ENCODE measurements around the gene CEBPG. TPM values are rescaled to one million over a fixed set of nuclear protein-coding genes. Genes with fewer than 3 reads are reported as not detected.

The CEBPG gene
- total RNA-seq, 1 donor from 2014 or later = 21.2 TPM

DNA sequence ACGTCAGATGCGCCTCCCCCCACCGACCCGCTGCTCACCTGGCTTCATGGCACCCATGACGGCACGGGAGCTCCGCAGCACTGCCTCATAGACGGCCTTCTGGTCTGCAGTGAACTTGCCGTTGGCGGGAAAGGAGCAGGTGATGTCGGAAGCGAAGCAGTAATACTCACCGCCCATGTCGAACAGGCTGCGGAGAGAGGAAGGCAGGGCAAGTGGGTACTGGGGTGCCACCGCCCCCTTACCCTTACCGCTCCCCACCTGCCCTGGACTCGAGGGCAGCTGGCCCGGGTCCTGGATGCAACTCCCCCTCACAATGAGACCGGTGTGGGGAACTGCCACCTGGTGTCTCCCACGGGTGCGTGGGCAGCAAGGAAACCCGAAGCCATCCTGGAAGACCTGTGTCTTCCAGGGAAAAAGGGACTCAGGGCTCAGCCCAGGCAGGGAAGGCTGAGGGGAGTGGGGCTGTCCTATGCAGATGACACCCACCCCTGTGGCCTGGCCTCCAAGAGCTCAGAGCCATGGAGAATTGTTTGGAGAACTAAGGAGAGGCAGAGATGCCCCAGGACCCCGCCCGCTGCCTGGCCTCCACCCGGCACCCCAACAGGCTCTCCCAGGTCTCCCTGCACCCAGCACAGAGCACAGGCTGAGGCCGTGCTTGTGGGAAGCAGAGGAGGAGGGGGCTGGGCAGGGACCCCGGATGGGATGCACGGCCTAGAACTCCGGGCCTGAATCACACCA lies 28.3 kb downstream of the CEBPG start:
- peak; percentile 55 for DNase-seq (ENCODE audit: low spot score)
- no peak for ATAC-seq
- intact Hi-C loops (cut with DNase I) = loop anchor here (10.0 kb wide), 1 partner anchor 97 kb away; the partner anchor contains the start of gene CEBPA

GRCh38 chr19:33402421-33403220 lies 29.1 kb downstream of the CEBPG start:
- no peak for ATAC-seq
- peak; percentile 52 for DNase-seq (ENCODE audit: low spot score)
- intact Hi-C loops (cut with DNase I) = loop anchor here (10.0 kb wide), 1 partner anchor 98 kb away; the partner anchor contains the start of gene CEBPA

GRCh38 chr19:33403221-33403972 lies 29.9 kb downstream of the CEBPG start:
- DNase-seq (ENCODE audit: low spot score) = peak; percentile 51
- no peak for ATAC-seq
- intact Hi-C loops (cut with DNase I) = loop anchor here (10.0 kb wide), 1 partner anchor 99 kb away; the partner anchor contains the start of gene CEBPA

- ATAC-seq (no peak), DNase-seq (ENCODE audit: low spot score) (peak; percentile 42)
- intact Hi-C loops (cut with DNase I) = loop anchor here (10.0 kb wide), 1 partner anchor 99 kb away; the partner anchor contains the start of gene CEBPA
Observed at GRCh38 chr19:33403973-33404304, 30.4 kb downstream of the CEBPG start.

DNA sequence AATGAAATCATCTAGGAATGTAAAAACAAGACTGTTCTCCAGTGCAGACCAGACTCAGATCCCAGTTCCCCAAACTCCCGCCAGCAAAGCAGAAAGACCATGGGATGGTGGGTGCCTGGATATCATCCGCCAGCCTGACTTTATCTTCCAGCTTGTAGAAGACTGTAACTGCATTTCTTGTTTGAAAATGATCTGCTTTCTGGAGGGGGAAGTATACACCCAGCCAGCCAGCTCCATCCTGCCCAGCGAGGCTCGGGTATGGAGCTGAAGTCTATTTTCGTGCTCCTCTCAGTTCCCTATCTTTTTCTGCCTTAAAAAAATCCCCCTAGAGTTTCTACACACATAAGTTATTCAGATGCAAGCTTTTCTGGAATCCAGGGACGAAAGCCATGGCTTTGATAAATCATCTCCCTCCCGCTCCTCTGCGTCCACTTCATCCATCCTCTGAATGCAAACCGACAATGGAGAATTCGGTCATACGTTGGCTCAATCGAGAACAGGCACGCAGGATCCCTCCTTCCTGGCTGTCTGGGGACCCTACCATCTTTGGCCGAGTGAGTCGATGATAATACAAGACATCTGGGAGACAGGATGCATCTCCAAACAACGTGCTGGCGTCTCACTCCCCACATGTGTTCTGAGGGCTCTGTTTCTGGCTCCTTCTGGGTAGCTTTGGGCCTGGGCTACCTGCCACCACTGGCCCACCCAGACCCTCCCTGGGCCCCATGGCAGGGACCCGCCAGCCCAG lies 31.2 kb downstream of the CEBPG start:
- peak; percentile 3 for ATAC-seq
- intact Hi-C loops (cut with DNase I) = loop anchor here (5.0 to 10.0 kb wide), 2 partner anchors 100 to 167 kb away; partner anchors contain the start of gene CEBPA
- peak; percentile 53 for DNase-seq (ENCODE audit: low spot score)

DNA sequence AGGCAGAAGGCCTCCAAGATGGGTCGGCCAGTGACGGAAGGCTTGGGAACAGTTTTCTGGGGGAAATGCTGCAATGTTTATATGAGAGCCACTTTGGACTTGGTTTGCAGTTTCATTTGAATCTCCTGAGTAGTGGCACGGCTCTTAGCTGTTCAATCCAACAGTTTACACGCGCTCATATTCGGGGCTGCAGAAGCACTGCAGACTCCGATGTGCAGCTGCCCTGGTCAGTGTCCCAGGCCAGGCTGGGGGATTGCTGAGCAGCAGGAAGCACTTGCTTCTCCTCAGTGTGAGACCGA lies 31.7 kb downstream of the CEBPG start:
- no peak for DNase-seq (ENCODE audit: low spot score)
- ATAC-seq = peak; percentile 17
- intact Hi-C loops (cut with DNase I) = loop anchor here (5.0 to 10.0 kb wide), 2 partner anchors 100 to 168 kb away; partner anchors contain the start of gene CEBPA

- intact Hi-C loops (cut with DNase I) = loop anchor here (5.0 to 10.0 kb wide), 2 partner anchors 101 to 169 kb away; partner anchors contain the start of gene CEBPA
- peak; percentile 27 for ATAC-seq
Observed at GRCh38 chr19:33405553-33406461, 32.3 kb downstream of the CEBPG start.

DNA sequence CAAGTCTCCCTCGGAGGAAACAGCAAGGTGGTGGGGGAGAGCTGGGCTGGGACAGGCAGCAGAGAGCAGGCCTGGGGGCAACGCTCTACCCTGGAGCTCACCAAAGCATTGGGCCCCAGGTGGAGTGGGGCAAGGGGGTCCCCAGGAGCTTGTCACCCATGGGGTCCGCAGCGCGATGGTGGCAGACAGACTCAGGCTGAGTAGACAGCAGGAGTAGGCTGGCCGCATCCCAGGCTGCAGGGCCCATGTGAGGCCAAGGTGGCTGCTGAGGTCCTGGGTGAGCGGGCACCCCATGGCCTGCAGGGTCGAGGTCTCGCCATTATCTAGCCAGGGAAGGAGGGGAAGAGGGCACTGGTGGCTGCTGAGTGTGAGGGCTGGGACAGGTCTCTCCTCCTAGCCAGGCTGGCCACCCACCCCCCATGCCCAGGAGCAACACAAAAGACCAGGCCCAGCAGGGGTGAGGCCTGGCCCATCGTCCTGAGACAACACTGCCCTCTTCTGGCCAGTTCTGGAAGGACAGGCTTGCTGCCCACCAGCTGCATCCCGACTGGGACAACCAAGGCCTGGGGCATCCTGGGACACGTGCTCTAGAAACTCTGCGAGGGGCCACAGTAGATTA lies 33.1 kb downstream of the CEBPG start:
- DNase-seq (ENCODE audit: low spot score) (peak; percentile 90), ATAC-seq (peak; percentile 79)
- intact Hi-C loops (cut with DNase I) = loop anchor here (5.0 to 10.0 kb wide), 2 partner anchors 102 to 169 kb away; partner anchors contain the start of gene CEBPA

More at GRCh38 chr19:33405553-33406461, 32.3 kb downstream of the CEBPG start:
- peak; percentile 60 for DNase-seq (ENCODE audit: low spot score)

GRCh38 chr19:33407140-33407551 lies 33.6 kb downstream of the CEBPG start:
- peak; percentile 9 for ATAC-seq
- DNase-seq (ENCODE audit: low spot score) = no peak
- intact Hi-C loops (cut with DNase I) = loop anchor here (5.0 to 10.0 kb wide), 2 partner anchors 102 to 170 kb away; partner anchors contain the start of gene CEBPA

DNA sequence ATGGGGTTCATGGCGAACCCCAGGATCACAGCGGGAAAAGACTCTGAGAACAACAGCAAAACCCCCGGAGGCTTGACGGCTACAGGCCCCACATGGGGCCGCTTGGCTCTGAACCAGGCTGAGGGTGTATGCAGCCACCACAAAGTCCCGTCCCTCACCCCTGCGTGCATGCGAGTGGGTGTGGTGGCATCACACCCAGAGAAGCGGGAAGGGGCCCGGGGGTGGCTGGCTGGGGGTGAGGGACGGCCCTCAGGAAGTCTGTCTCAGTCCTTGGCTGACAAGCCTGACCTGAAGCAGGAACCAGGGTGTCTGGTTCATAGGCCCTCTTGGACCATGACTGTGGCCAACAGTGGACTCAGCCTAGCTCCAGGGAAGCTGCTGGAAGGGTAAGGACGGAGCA lies 34.2 kb downstream of the CEBPG start:
- intact Hi-C loops (cut with DNase I) = loop anchor here (2.0 to 10.0 kb wide), 3 partner anchors 15 to 170 kb away; partner anchors contain the start of gene CEBPA
- ATAC-seq (no peak), DNase-seq (ENCODE audit: low spot score) (no peak)

DNA sequence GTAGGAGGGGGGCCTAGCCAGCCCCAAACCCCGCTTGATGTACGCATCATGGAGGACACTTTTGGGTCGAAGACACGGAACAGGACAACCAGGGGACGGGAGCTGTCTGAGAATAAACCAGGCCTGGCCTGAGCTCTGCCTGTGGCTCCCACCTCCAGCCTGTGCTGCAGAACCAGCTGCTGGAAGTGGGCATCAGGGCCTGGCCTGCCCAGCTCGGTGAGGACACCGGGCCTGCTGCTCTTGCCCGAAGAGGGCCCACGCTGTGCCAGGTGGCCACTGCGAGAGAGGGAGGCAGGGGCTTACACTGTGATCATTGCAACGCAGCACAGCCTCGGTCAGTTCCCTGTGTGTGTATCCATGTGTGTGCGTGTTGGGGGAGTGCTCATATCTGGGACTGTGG lies 34.6 kb downstream of the CEBPG start:
- ATAC-seq (no peak), DNase-seq (ENCODE audit: low spot score) (no peak)
- intact Hi-C loops (cut with DNase I) = loop anchor here (2.0 to 10.0 kb wide), 3 partner anchors 15 to 171 kb away; partner anchors contain the start of gene CEBPA

- ATAC-seq (no peak), DNase-seq (ENCODE audit: low spot score) (no peak)
- intact Hi-C loops (cut with DNase I) = loop anchor here (2.0 to 10.0 kb wide), 3 partner anchors 16 to 171 kb away; partner anchors contain the start of gene CEBPA
Observed at GRCh38 chr19:33408538-33409434, 35.3 kb downstream of the CEBPG start.

- intact Hi-C loops (cut with DNase I) = loop anchor here (2.0 to 10.0 kb wide), 3 partner anchors 17 to 173 kb away; partner anchors contain the start of gene CEBPA
- DNase-seq (ENCODE audit: low spot score) = no peak
Observed at GRCh38 chr19:33409906-33410685, 36.6 kb downstream of the CEBPG start.

GRCh38 chr19:33410915-33411401 lies 37.4 kb downstream of the CEBPG start:
- ATAC-seq = no peak
- intact Hi-C loops (cut with DNase I) = no loop called here
- no peak for DNase-seq (ENCODE audit: low spot score)

More at GRCh38 chr19:33409906-33410685, 36.6 kb downstream of the CEBPG start:
- ATAC-seq = no peak
